H9 (cell line): ENCODE data around the gene SEC14L5. TPM values are rescaled to one million over a fixed set of nuclear protein-coding genes. Genes with fewer than 3 reads are reported as not detected.

ENCODE experiments used
- DNase-seq: peaks from one replicate; pipeline ENCODE4 v3.0.0-alpha.2; 2017
- H2AFZ ChIP-seq: one replicate; pipeline ENCODE4 v1.6.1; 2013; ENCODE audit warnings: mild to moderate bottlenecking, low read length, control low read depth, moderate library complexity
- H2AK5ac ChIP-seq: 2 replicates; pipeline ENCODE4 v1.6.1; 2013; ENCODE audit warnings: low read length, control low read depth, mixed read lengths; ENCODE audit not compliant: insufficient read length
- H2BK120ac ChIP-seq: one replicate; pipeline ENCODE4 v1.6.1; 2013; ENCODE audit warnings: low read depth, mild to moderate bottlenecking, low read length, control low read depth, inconsistent platforms; ENCODE audit not compliant: poor library complexity, severe bottlenecking
- H2BK12ac ChIP-seq: 2 replicates; pipeline ENCODE4 v1.6.1; 2013; ENCODE audit warnings: low read length, control low read depth, mixed read lengths, low read depth; ENCODE audit not compliant: insufficient read length
- H2BK15ac ChIP-seq: 2 replicates; pipeline ENCODE4 v1.6.1; 2013; ENCODE audit warnings: low read depth, low read length, control low read depth
- H2BK20ac ChIP-seq: one replicate; pipeline ENCODE4 v1.6.1; 2013; ENCODE audit warnings: low read depth, mild to moderate bottlenecking, low read length, control low read depth, inconsistent platforms; ENCODE audit not compliant: poor library complexity, severe bottlenecking
- H2BK5ac ChIP-seq: 2 replicates; pipeline ENCODE4 v1.6.1; 2013; ENCODE audit warnings: low read length, control low read depth, mixed read lengths; ENCODE audit not compliant: insufficient read length
- H3K14ac ChIP-seq: 2 replicates; pipeline ENCODE4 v1.6.1; 2013; ENCODE audit warnings: low read length, control low read depth; ENCODE audit not compliant: insufficient read depth
- H3K18ac ChIP-seq: 2 replicates; pipeline ENCODE4 v1.6.1; 2013; ENCODE audit warnings: low read depth, mild to moderate bottlenecking, mixed read lengths, low read length, control low read depth; ENCODE audit not compliant: insufficient read length
- H3K23ac ChIP-seq: 2 replicates; pipeline ENCODE4 v1.6.1; 2013; ENCODE audit warnings: low read length, control low read depth, mixed read lengths, low read depth; ENCODE audit not compliant: insufficient read length
- H3K23me2 ChIP-seq: 2 replicates; pipeline ENCODE4 v1.6.1; 2013; ENCODE audit warnings: low read depth, mild to moderate bottlenecking, mixed read lengths, low read length, control low read depth; ENCODE audit not compliant: insufficient read length, poor library complexity, severe bottlenecking
- H3K27ac ChIP-seq: 2 replicates; pipeline ENCODE4 v1.5.1; 2013; ENCODE audit warnings: low read length, control low read depth, mixed read lengths, low read depth; ENCODE audit not compliant: insufficient read length
- H3K27me3 ChIP-seq: 2 replicates; pipeline ENCODE4 v1.6.1; 2013; ENCODE audit warnings: low read length, control low read depth, inconsistent platforms; ENCODE audit not compliant: insufficient read depth
- H3K4ac ChIP-seq: 2 replicates; pipeline ENCODE4 v1.6.1; 2013; ENCODE audit warnings: low read depth, mild to moderate bottlenecking, control low read depth, inconsistent platforms, low read length, moderate library complexity
- H3K4me1 ChIP-seq: 2 replicates; pipeline ENCODE4 v1.6.1; 2013; ENCODE audit warnings: low read length, control low read depth, inconsistent platforms; ENCODE audit not compliant: insufficient read depth
- H3K4me2 ChIP-seq: 2 replicates; pipeline ENCODE4 v1.6.1; 2013; ENCODE audit warnings: low read length, control low read depth, mixed read lengths; ENCODE audit not compliant: insufficient read length, insufficient read depth
- H3K56ac ChIP-seq: 2 replicates; pipeline ENCODE4 v1.6.1; 2013; ENCODE audit warnings: low read depth, mild to moderate bottlenecking, mixed read lengths, low read length, control low read depth; ENCODE audit not compliant: insufficient read length
- H3K79me1 ChIP-seq: 2 replicates; pipeline ENCODE4 v1.6.1; 2013; ENCODE audit warnings: low read depth, mild to moderate bottlenecking, moderate library complexity, low read length, control low read depth, inconsistent platforms; ENCODE audit not compliant: insufficient read depth, poor library complexity, severe bottlenecking
- H3K79me2 ChIP-seq: 2 replicates; pipeline ENCODE4 v1.6.1; 2013; ENCODE audit warnings: low read length, control low read depth, inconsistent platforms; ENCODE audit not compliant: insufficient read depth
- H3K9ac ChIP-seq: 2 replicates; pipeline ENCODE4 v1.6.1; 2013; ENCODE audit warnings: low read length, control low read depth, mixed read lengths; ENCODE audit not compliant: insufficient read length; ENCODE audit errors: extremely low read depth
- H3K9me3 ChIP-seq: one replicate; pipeline ENCODE4 v1.6.1; 2013; ENCODE audit warnings: low read depth, low read length, inconsistent platforms; ENCODE audit not compliant: control insufficient read depth
- H3T11ph ChIP-seq: one replicate; pipeline ENCODE4 v1.6.1; 2013; ENCODE audit warnings: mild to moderate bottlenecking, low read length, control low read depth, inconsistent platforms
- H4K20me1 ChIP-seq: one replicate; pipeline ENCODE4 v1.6.1; 2013; ENCODE audit not compliant: control insufficient read depth, insufficient read length, insufficient read depth
- H4K5ac ChIP-seq: 2 replicates; pipeline ENCODE4 v1.6.1; 2013; ENCODE audit warnings: low read depth, mild to moderate bottlenecking, mixed read lengths, low read length, control low read depth; ENCODE audit not compliant: insufficient read length
- H4K8ac ChIP-seq: replicated peaks from 2 replicates; pipeline ENCODE4 v1.6.1; 2013; ENCODE audit warnings: low read length, control low read depth, mixed read lengths, low read depth; ENCODE audit not compliant: insufficient read length
- H4K91ac ChIP-seq: 2 replicates; pipeline ENCODE4 v1.6.1; 2013; ENCODE audit warnings: low read depth, mild to moderate bottlenecking, moderate library complexity, mixed read lengths, low read length, control low read depth; ENCODE audit not compliant: insufficient read length
- H3K27ac Mint-ChIP-seq, 3 experiments: 2 replicates in 2 of 3; 3 replicates in 1 of 3; pipeline ENCODE4 v1.8.0; 2020 to 2021; ENCODE audit warnings: mixed read lengths in 3 of 3, mild to moderate bottlenecking in 1 of 3, moderate library complexity in 1 of 3
- H3K27me3 Mint-ChIP-seq: 2 replicates; pipeline ENCODE4 v1.8.0; 2021; ENCODE audit warnings: low read depth, mild to moderate bottlenecking, moderate library complexity, mixed read lengths
- H3K36me3 Mint-ChIP-seq, 3 experiments: 2 replicates in 2 of 3; 3 replicates in 1 of 3; pipeline ENCODE4 v1.8.0; 2020 to 2021; ENCODE audit warnings: low read depth in 3 of 3, mixed read lengths in 3 of 3; ENCODE audit not compliant: insufficient read depth in 1 of 3
- H3K4me1 Mint-ChIP-seq, 2 experiments: 2 replicates each; pipeline ENCODE4 v1.8.0; 2020; ENCODE audit warnings: mixed read lengths in 2 of 2
- H3K4me3 Mint-ChIP-seq, 2 experiments: 2 replicates in 1 of 2; 3 replicates in 1 of 2; pipeline ENCODE4 v1.8.0; 2020 to 2021; ENCODE audit warnings: mild to moderate bottlenecking in 2 of 2, mixed read lengths in 2 of 2, moderate library complexity in 1 of 2
- H3K9me3 Mint-ChIP-seq, 2 experiments: 2 replicates in 1 of 2; 3 replicates in 1 of 2; pipeline ENCODE4 v1.8.0; 2020; ENCODE audit warnings: mild to moderate bottlenecking in 2 of 2, mixed read lengths in 2 of 2, moderate library complexity in 1 of 2
- WGBS: extraction: QIAGEN DNeasy Blood & Tissue Kit; methylation state at CpG from one replicate; pipeline ENCODE4 v1.1.7; 2013; ENCODE audit warnings: missing lambda C conversion rate, low lambda C conversion rate, mixed read lengths; ENCODE audit not compliant: insufficient read length; ENCODE audit errors: extremely low coverage; 5-methylcytosine and 5-hydroxymethylcytosine counted together
- total RNA-seq: library from RNA; stranded (reverse); gene quantifications from 2 replicates; pipeline ENCODE4 v1.2.1, GENCODE V29; 2021
- TF ChIP-seq, protein P1 (sequence below): fragments of 200-600 bp; sonication (generic); conservative IDR thresholded peaks from 3 replicates; pipeline ENCODE4 v1.8.0; 2021; ENCODE audit warnings: antibody characterized with exemption, mild to moderate bottlenecking

The SEC14L5 gene
- total RNA-seq, 1 experiment from 2014 or later = 4.1 TPM

DNA sequence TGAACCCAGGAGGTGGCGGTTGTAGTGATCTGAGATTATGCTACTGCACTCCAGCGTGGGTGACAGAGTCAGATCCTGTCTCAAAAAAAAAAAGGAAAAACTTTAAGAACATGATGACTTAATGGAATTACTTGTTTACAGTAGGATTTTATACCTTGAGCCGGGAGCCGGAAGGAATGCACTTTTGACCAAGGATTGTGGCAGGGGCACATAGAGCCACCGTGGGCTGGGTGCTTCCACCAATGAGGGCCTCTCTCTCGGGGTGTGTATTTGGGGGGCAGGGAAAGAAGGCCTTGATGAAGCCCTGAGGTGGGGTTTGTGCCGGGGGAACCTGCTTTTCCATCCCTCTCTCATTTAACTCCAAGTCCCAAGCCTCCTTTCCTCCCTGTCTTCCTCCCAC, 82.3 kb downstream of the SEC14L5 start:
- Histone ChIP-seq H3K4ac (no peak overlapping the region), H3K9me3 (no peaks in the 10 kb centered on the region), H3K23ac (no peak overlapping the region), H3K27me3 (no peaks in the 10 kb centered on the region), H3K4me2 (no peak overlapping the region), H4K20me1 (no peaks in the 10 kb centered on the region), H3K4me1 (peaks cover 6% of the 10 kb centered on the region), H2BK20ac (no peak overlapping the region), H3K14ac (no peak overlapping the region), H2BK5ac (no peak overlapping the region), H2BK120ac (no peak overlapping the region), H2BK12ac (no peak overlapping the region), H4K5ac (no peak overlapping the region), H4K91ac (no peak overlapping the region), H2AK5ac (no peak overlapping the region), H2AFZ (no peak overlapping the region), H3K18ac (no peak overlapping the region), H2BK15ac (no peak overlapping the region), H3K79me1 (no peaks in the 10 kb centered on the region), H4K8ac (no peak overlapping the region), H3K9ac (no peak overlapping the region), H3T11ph (no peak overlapping the region), H3K79me2 (no peaks in the 10 kb centered on the region), H3K27ac (no peak overlapping the region), H3K56ac (no peak overlapping the region), H3K23me2 (no peaks in the 10 kb centered on the region)
- no CpG with 5 or more reads among the region's 7 CpGs for WGBS
- TF ChIP-seq, protein P1, sequence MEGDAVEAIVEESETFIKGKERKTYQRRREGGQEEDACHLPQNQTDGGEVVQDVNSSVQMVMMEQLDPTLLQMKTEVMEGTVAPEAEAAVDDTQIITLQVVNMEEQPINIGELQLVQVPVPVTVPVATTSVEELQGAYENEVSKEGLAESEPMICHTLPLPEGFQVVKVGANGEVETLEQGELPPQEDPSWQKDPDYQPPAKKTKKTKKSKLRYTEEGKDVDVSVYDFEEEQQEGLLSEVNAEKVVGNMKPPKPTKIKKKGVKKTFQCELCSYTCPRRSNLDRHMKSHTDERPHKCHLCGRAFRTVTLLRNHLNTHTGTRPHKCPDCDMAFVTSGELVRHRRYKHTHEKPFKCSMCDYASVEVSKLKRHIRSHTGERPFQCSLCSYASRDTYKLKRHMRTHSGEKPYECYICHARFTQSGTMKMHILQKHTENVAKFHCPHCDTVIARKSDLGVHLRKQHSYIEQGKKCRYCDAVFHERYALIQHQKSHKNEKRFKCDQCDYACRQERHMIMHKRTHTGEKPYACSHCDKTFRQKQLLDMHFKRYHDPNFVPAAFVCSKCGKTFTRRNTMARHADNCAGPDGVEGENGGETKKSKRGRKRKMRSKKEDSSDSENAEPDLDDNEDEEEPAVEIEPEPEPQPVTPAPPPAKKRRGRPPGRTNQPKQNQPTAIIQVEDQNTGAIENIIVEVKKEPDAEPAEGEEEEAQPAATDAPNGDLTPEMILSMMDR = no peak
- Mint-ChIP-seq H3K9me3 (no peaks in the 10 kb centered on the region), H3K36me3 (no peaks in the 10 kb centered on the region), H3K4me3 (no peak overlapping the region), H3K27ac (no peak overlapping the region), H3K4me1 (peaks cover 16 to 29% of the 10 kb centered on the region in 2 experiments), H3K27me3 (peaks cover 6% of the 10 kb centered on the region)
- DNase-seq = no peak
